ENCODE measurements around the gene APPL2.

DNA sequence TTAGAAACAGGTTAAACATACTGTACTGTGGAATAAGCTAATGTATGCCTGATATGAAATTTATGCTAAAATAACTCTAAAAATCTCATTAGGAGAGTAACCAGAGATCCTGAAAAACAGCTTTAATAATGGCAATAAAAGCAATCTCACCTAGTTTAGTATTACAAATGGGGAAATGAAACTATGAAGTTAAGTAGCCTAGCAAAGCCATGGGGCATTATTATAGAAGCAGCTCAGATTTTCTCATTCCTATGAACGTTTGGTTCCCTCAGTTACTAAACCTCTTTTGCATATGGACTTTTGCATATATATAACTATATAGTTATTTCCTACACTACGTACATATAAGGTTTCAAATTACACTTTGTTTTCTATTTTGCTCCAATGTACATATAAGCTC lies 25.0 kb upstream of the APPL2 start:
- no peak for TF ChIP-seq EZH2 (IDR thresholded peaks at IDR 0.05)
- TF ChIP-seq, protein P1, sequence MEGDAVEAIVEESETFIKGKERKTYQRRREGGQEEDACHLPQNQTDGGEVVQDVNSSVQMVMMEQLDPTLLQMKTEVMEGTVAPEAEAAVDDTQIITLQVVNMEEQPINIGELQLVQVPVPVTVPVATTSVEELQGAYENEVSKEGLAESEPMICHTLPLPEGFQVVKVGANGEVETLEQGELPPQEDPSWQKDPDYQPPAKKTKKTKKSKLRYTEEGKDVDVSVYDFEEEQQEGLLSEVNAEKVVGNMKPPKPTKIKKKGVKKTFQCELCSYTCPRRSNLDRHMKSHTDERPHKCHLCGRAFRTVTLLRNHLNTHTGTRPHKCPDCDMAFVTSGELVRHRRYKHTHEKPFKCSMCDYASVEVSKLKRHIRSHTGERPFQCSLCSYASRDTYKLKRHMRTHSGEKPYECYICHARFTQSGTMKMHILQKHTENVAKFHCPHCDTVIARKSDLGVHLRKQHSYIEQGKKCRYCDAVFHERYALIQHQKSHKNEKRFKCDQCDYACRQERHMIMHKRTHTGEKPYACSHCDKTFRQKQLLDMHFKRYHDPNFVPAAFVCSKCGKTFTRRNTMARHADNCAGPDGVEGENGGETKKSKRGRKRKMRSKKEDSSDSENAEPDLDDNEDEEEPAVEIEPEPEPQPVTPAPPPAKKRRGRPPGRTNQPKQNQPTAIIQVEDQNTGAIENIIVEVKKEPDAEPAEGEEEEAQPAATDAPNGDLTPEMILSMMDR (IDR thresholded peaks at IDR 0.05) = no peak

Measured in neural progenitor cell (in vitro differentiated cells).